D721Med (cell line): ENCODE results near the gene GRAMD2A.

Experiments
- DNase-seq: peaks from one replicate; pipeline ENCODE4 v3.0.0; 2011; ENCODE audit warnings: low spot score; ENCODE audit not compliant: insufficient read length
- FAIRE-seq: peaks from 2 replicates; lab custom pipeline; 2011; peaks lifted over from hg19 to GRCh38; lab: Jason Lieb, UNC
- TF ChIP-seq, protein P1 (sequence below): IDR thresholded peaks from 2 replicates; pipeline ENCODE4 v1.5.1; 2012; ENCODE audit warnings: mild to moderate bottlenecking, control low read depth; ENCODE audit not compliant: insufficient read depth; ENCODE audit errors: missing control alignments

GRAMD2A gene

GRCh38 chr15:72189250-72189902 lies 8.2 kb downstream of the GRAMD2A start:
- FAIRE-seq (no peak), DNase-seq (no peak)
- TF ChIP-seq, protein P1, sequence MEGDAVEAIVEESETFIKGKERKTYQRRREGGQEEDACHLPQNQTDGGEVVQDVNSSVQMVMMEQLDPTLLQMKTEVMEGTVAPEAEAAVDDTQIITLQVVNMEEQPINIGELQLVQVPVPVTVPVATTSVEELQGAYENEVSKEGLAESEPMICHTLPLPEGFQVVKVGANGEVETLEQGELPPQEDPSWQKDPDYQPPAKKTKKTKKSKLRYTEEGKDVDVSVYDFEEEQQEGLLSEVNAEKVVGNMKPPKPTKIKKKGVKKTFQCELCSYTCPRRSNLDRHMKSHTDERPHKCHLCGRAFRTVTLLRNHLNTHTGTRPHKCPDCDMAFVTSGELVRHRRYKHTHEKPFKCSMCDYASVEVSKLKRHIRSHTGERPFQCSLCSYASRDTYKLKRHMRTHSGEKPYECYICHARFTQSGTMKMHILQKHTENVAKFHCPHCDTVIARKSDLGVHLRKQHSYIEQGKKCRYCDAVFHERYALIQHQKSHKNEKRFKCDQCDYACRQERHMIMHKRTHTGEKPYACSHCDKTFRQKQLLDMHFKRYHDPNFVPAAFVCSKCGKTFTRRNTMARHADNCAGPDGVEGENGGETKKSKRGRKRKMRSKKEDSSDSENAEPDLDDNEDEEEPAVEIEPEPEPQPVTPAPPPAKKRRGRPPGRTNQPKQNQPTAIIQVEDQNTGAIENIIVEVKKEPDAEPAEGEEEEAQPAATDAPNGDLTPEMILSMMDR = no peak

DNA sequence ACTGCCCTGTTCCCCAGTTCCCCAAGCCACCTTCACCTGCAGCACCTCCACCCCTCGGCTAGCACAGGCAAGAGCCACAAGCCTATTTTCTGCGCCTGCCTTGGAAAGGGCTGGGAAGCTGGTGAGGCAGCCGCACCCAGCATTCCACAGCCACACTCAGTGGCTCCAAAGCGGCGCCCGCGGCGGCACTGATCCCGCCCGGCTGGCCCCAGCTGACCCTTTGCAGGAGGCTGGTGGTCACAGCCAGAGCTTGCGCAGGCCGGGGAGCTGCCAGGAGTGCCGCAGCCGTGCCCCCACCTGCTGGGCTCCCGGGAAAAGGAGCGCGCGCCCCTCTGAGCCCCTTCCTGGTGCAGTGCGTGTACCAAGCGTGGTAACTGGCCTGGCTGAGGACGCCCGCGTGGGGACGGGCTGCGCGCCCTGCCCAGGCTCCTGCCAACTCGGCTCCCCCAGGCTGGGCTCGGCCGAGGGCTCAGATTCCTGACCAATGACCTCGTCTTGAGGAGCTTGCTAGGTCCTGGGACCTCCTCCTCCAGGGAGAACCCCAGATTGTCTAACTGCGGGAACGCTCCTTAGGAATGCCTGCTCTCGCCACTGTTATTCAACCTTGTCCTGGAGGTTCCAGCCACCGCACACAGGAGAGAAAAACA lies 13.3 kb downstream of the GRAMD2A start:
- DNase-seq (no peak), FAIRE-seq (no peak)
- TF ChIP-seq, protein P1 = no peak

- FAIRE-seq (no peak), DNase-seq (no peak)
- TF ChIP-seq, protein P1 = no peak
Measured at GRCh38 chr15:72183781-72184164, 13.8 kb downstream of the GRAMD2A start.

- DNase-seq = no peak
- TF ChIP-seq, protein P1 = no peak
- no peak for FAIRE-seq
Measured at GRCh38 chr15:72182673-72183072, 14.9 kb downstream of the GRAMD2A start.

DNA sequence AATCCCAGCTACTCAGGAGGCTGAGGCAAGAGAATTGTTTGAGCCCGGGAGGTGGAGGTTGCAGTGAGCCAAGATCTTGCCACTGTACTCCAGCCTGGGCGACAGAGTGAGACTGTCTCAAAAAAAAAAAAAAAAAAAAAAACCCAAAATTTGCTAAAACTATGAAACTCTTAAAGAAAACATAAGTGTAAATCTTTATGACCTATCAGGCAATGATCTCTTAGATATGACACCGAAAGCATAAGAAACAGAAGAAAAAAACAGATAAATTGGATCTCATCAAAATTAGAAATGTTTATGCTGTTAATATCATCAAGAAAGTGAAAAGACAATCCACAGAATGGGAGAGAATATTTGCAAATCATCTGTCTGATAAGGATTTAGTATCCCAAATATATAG lies 15.3 kb downstream of the GRAMD2A start:
- FAIRE-seq (no peak), DNase-seq (no peak)
- TF ChIP-seq, protein P1 = no peak

DNA sequence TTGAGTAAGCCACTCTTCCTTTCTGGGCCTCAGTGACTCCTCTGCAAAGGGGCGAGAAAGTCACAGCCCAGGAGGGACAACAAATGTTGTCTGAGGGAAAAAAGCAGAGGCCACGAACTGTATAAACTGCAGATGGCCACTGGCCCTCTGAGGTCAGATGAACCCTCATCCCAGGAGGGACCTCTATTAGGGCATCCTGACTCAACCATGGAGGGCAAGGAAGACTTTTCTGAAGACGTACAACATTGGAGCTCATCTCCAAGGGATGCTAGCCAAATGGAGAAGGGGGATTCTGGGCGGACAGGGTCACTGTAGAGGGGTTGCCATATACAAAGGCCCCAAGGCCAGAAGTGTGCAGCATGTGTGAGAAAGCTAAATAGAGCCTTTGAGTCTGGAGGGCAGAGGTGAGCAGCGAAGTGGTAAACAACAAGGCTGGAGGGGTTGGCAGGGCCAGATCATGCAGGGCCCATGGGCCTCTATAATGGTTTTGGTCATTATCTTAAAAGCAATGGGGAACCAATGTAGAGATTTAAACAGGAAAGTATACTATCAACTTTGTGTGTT lies 16.7 kb downstream of the GRAMD2A start:
- TF ChIP-seq, protein P1 = no peak
- DNase-seq (no peak), FAIRE-seq (no peak)
